MG63 (cell line): ENCODE data around the gene KRTAP3-1. TPM values are rescaled to one million over a fixed set of nuclear protein-coding genes. Genes with fewer than 3 reads are reported as not detected.

Source experiments
- DNase-seq: peaks from one replicate; pipeline ENCODE4 v3.0.0-alpha.2; 2020
- H3K27me3 ChIP-seq: fragments of 250-450 bp; sonication (Bioruptor Pico); 2 replicates; pipeline ENCODE4 v1.5.1; 2020; ENCODE audit warnings: mild to moderate bottlenecking, moderate library complexity
- H3K36me3 ChIP-seq: fragments of 250-450 bp; sonication (Bioruptor Pico); 2 replicates; pipeline ENCODE4 v1.5.1; 2020; ENCODE audit warnings: mild to moderate bottlenecking, moderate library complexity
- H3K4me3 ChIP-seq: fragments of 250-450 bp; sonication (Bioruptor Pico); 2 replicates; pipeline ENCODE4 v1.5.1; 2020; ENCODE audit warnings: mild to moderate bottlenecking, moderate library complexity
- H3K9me3 ChIP-seq: fragments of 250-450 bp; sonication (Bioruptor Pico); 2 replicates; pipeline ENCODE4 v1.5.1; 2020; ENCODE audit warnings: mild to moderate bottlenecking, moderate library complexity
- total RNA-seq: library from RNA; depleted of rRNA; stranded (reverse); fragments of >200 nt; shearing (Covaris generic); gene quantifications from 2 replicates; pipeline ENCODE4 v1.2.3, GENCODE V29; 2014; ENCODE audit warnings: low replicate concordance; rRNA removed

Gene KRTAP3-1
- total RNA-seq, 1 experiment from 2014 or later, result not detected

GRCh38 chr17:40961591-40961990, 47.3 kb downstream of the KRTAP3-1 start:
- H3K36me3 ChIP-seq, result no peaks in the 10 kb centered on the region
- peaks cover 7% of the 10 kb centered on the region; the same call in 1 of the 2 replicates for H3K9me3 ChIP-seq
- H3K27me3 ChIP-seq, result no peaks in the 10 kb centered on the region
- H3K4me3 ChIP-seq, result no peak overlapping the region
- no peak for DNase-seq

GRCh38 chr17:40960144-40960543, 48.8 kb downstream of the KRTAP3-1 start:
- Histone ChIP-seq H3K36me3 (no peaks in the 10 kb centered on the region), H3K9me3 (peaks cover 4% of the 10 kb centered on the region; the same call in 1 of the 2 replicates), H3K27me3 (no peaks in the 10 kb centered on the region), H3K4me3 (no peak overlapping the region)
- DNase-seq, result no peak

Other genes with a start within 250 kb of the KRTAP3-1 start
- not detected in 2 replicates for gene KRT26, start 236.9 kb downstream of the KRTAP3-1 start, total RNA-seq
- gene KRT27, start 226.6 kb downstream of the KRTAP3-1 start, total RNA-seq, result not detected in 2 replicates
- gene KRT28, start 209.2 kb downstream of the KRTAP3-1 start, total RNA-seq, result not detected in 2 replicates
- 48.4 and 70.6 TPM in 2 replicates for gene KRT10, start 186.5 kb downstream of the KRTAP3-1 start, total RNA-seq
- gene KRT12, start 141.9 kb downstream of the KRTAP3-1 start, total RNA-seq, result not detected in 2 replicates
- gene KRT20, start 123.9 kb downstream of the KRTAP3-1 start, total RNA-seq, result not detected in 2 replicates
- 0.07 TPM in 1 of 2 replicates, not detected in the other for gene KRT23, start 71.5 kb downstream of the KRTAP3-1 start, total RNA-seq
- not detected in 2 replicates for gene KRT39, start 42.2 kb downstream of the KRTAP3-1 start, total RNA-seq
- not detected in 2 replicates for gene KRT40, start 24.8 kb downstream of the KRTAP3-1 start, total RNA-seq
- not detected in 2 replicates for gene KRTAP3-3, start 15.0 kb downstream of the KRTAP3-1 start, total RNA-seq
- gene KRTAP3-2, start 9.2 kb downstream of the KRTAP3-1 start, total RNA-seq, result not detected in 2 replicates
- 1.2 and 3.2 TPM in 2 replicates for gene KRTAP1-5, start 18.1 kb upstream of the KRTAP3-1 start, total RNA-seq
- gene KRTAP1-4, start 21.1 kb upstream of the KRTAP3-1 start, total RNA-seq, result not detected in 2 replicates
- gene KRTAP1-3, start 25.7 kb upstream of the KRTAP3-1 start, total RNA-seq, result not detected in 2 replicates
- 0.33 TPM in 1 of 2 replicates, not detected in the other for gene KRTAP1-1, start 32.3 kb upstream of the KRTAP3-1 start, total RNA-seq
- not detected in 2 replicates for gene KRTAP2-1, start 38.2 kb upstream of the KRTAP3-1 start, total RNA-seq
- gene KRTAP2-2, start 46.1 kb upstream of the KRTAP3-1 start, total RNA-seq, result not detected in 2 replicates
- gene KRTAP2-3, start 51.0 kb upstream of the KRTAP3-1 start, total RNA-seq, result 0.33 TPM in 1 of 2 replicates, not detected in the other
- gene KRTAP2-4, start 56.8 kb upstream of the KRTAP3-1 start, total RNA-seq, result not detected in 2 replicates
- gene KRTAP4-7, start 75.0 kb upstream of the KRTAP3-1 start, total RNA-seq, result not detected in 2 replicates
- not detected in 2 replicates for gene KRTAP4-8, start 89.0 kb upstream of the KRTAP3-1 start, total RNA-seq
- gene KRTAP4-16, start 93.1 kb upstream of the KRTAP3-1 start, total RNA-seq, result not detected in 2 replicates
- gene KRTAP4-9, start 96.3 kb upstream of the KRTAP3-1 start, total RNA-seq, result not detected in 2 replicates
- not detected in 2 replicates for gene KRTAP4-11, start 109.2 kb upstream of the KRTAP3-1 start, total RNA-seq
- gene KRTAP4-12, start 115.1 kb upstream of the KRTAP3-1 start, total RNA-seq, result not detected in 2 replicates
- gene KRTAP4-6, start 131.4 kb upstream of the KRTAP3-1 start, total RNA-seq, result not detected in 2 replicates
- not detected in 2 replicates for gene KRTAP4-5, start 140.7 kb upstream of the KRTAP3-1 start, total RNA-seq
- not detected in 2 replicates for gene KRTAP4-4, start 151.6 kb upstream of the KRTAP3-1 start, total RNA-seq
- gene KRTAP4-3, start 159.1 kb upstream of the KRTAP3-1 start, total RNA-seq, result not detected in 2 replicates
- gene KRTAP4-2, start 169.1 kb upstream of the KRTAP3-1 start, total RNA-seq, result not detected in 2 replicates
- gene KRTAP4-1, start 175.8 kb upstream of the KRTAP3-1 start, total RNA-seq, result not detected in 2 replicates
- gene KRTAP9-1, start 180.8 kb upstream of the KRTAP3-1 start, total RNA-seq, result not detected in 2 replicates
- gene KRTAP9-2, start 217.5 kb upstream of the KRTAP3-1 start, total RNA-seq, result not detected in 2 replicates
- not detected in 2 replicates for gene KRTAP9-3, start 223.3 kb upstream of the KRTAP3-1 start, total RNA-seq
- gene KRTAP9-8, start 228.9 kb upstream of the KRTAP3-1 start, total RNA-seq, result not detected in 2 replicates
- gene KRTAP9-4, start 240.6 kb upstream of the KRTAP3-1 start, total RNA-seq, result not detected in 2 replicates
- gene KRTAP9-9, start 246.3 kb upstream of the KRTAP3-1 start, total RNA-seq, result not detected in 2 replicates